Right forelimb (tissue), 1 donor: ENCODE results near the gene FRY.

Experiments
- DNase-seq: peaks from one replicate; pipeline ENCODE4 v3.0.0-alpha.2; 2018

FRY gene

DNA sequence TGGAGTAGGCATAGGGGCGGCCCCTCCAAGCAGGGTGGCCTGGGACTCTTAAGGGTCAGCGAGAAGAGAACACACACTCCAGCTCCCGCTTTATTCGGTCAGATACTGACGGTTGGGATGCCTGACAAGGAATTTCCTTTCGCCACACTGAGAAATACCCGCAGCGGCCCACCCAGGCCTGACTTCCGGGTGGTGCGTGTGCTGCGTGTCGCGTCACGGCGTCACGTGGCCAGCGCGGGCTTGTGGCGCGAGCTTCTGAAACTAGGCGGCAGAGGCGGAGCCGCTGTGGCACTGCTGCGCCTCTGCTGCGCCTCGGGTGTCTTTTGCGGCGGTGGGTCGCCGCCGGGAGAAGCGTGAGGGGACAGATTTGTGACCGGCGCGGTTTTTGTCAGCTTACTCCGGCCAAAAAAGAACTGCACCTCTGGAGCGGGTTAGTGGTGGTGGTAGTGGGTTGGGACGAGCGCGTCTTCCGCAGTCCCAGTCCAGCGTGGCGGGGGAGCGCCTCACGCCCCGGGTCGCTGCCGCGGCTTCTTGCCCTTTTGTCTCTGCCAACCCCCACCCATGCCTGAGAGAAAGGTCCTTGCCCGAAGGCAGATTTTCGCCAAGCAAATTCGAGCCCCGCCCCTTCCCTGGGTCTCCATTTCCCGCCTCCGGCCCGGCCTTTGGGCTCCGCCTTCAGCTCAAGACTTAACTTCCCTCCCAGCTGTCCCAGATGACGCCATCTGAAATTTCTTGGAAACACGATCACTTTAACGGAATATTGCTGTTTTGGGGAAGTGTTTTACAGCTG lies 283.9 kb downstream of the FRY start, which contains the start of the genes BRCA2 and ZAR1L:
TSS of gene BRCA2 (plus strand) at position 271 of the 790 bp plus-strand sequence. CDS start 953 bp downstream, outside the sequence.
TSS of gene ZAR1L (minus strand) at position 126 of the 790 bp plus-strand sequence. CDS start 3,438 bp downstream, outside the sequence.
- DNase-seq, result peak; percentile 93

DNA sequence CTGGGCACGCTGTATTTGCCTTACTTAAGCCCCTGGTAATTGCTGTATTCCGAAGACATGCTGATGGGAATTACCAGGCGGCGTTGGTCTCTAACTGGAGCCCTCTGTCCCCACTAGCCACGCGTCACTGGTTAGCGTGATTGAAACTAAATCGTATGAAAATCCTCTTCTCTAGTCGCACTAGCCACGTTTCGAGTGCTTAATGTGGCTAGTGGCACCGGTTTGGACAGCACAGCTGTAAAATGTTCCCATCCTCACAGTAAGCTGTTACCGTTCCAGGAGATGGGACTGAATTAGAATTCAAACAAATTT lies 284.4 kb downstream of the FRY start:
- DNase-seq, result no peak

DNA sequence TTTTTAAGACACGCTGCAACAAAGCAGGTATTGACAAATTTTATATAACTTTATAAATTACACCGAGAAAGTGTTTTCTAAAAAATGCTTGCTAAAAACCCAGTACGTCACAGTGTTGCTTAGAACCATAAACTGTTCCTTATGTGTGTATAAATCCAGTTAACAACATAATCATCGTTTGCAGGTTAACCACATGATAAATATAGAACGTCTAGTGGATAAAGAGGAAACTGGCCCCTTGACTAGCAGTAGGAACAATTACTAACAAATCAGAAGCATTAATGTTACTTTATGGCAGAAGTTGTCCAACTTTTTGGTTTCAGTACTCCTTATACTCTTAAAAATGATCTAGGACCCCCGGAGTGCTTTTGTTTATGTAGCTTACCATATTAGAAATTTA lies 284.9 kb downstream of the FRY start:
- DNase-seq, result no peak

DNA sequence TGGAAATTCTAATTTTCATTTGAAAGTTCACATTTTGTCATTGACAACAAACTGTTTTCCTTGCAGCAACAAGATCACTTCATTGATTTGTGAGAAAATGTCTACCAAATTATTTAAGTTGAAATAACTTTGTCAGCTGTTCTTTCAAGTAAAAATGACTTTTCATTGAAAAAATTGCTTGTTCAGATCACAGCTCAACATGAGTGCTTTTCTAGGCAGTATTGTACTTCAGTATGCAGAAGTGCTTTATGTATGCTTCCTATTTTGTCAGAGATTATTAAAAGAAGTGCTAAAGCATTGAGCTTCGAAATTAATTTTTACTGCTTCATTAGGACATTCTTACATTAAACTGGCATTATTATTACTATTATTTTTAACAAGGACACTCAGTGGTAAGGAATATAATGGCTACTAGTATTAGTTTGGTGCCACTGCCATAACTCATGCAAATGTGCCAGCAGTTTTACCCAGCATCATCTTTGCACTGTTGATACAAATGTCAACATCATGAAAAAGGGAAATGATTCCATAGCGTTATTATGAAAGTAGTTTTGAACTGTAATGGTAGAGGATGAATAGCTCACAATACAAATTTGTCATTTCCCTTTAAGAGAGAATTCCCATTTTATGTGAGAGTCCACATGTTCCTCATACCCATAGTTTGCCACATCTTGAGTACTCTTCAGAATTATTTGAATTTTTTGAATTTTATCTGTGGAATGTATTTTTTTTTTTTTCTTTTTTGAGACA lies 286.3 kb downstream of the FRY start:
- no peak for DNase-seq

DNA sequence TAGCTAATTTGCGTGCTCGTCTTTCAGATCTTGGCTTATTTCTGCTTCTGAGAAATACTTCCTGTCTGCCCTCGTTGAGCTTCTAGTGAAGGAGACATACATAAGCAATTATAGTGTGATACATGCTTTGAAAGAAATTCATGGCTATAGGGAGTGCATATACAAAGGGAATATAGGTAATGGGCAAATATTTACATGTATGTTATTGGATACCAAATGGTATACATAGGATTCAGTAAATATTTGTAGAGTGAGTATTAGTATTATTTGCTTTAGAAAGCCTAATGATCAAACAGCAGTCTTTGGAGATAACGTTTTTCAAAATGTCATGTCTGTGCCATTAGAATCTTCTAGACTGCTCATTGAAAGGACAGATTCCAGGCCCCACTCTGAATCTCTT lies 289.0 kb downstream of the FRY start:
- DNase-seq, result no peak

DNA sequence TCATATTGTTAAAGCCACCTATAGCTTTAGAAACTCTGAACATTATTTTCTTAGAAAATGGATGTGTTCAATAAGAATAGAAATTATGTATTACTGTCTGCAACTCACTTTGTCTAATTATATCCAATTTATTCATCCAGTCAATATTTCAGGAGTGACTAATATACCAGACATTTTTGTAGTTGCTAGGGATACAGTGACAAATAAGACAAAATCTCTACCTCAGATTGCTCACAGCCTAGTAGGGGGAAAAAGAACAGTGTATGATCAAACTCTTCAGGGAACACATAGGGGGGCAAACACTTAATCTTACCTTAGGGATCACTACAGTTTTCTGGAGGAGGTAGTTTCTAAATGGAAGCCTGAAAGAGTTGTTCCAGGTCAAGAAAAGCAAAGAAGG lies 292.3 kb downstream of the FRY start:
- DNase-seq, result no peak

DNA sequence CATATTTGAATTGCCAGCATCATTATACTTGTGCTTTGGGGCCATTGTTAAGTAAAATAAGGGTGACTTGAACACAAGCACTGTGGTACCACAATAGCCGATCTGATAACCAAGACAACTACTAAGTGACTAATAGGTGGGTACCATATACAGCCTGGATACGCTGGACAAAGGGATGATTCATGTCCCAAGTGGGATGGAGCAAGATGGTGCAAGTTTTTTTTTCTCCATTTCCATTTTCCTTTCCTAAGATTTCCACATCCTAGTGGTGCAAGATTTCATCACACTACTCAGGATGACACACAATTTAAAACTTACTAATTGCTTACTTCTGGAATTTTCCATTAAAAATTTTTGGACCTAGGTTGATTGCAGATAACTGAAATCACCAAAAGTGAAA lies 298.9 kb downstream of the FRY start:
- DNase-seq, result no peak

DNA sequence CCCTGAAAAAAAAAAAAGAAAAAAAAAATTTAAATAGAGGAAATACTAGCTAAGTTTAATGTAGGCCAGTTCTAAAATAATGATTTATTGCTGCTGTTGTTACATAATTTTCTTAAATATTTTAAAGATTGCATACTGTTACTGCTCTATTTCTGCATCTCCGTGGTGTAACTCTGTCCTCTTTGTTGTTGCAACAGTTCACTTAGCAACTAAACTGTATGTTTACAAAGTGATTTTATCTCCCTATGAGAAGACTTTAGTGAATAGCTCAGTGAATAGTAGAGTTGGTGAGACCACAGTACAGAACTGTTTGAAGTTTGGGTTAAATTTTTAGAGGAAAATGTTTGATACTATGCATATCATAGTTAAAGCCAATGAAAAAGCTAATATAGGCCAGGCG lies 303.1 kb downstream of the FRY start:
- DNase-seq, result no peak

DNA sequence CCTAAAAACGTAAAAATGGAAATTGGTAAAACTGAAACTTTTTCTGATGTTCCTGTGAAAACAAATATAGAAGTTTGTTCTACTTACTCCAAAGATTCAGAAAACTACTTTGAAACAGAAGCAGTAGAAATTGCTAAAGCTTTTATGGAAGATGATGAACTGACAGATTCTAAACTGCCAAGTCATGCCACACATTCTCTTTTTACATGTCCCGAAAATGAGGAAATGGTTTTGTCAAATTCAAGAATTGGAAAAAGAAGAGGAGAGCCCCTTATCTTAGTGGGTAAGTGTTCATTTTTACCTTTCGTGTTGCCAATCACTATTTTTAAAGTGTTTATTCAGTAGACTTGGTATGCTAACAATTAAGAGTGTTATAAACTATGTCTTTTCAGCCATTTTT lies 309.3 kb downstream of the FRY start:
- DNase-seq, result no peak

DNA sequence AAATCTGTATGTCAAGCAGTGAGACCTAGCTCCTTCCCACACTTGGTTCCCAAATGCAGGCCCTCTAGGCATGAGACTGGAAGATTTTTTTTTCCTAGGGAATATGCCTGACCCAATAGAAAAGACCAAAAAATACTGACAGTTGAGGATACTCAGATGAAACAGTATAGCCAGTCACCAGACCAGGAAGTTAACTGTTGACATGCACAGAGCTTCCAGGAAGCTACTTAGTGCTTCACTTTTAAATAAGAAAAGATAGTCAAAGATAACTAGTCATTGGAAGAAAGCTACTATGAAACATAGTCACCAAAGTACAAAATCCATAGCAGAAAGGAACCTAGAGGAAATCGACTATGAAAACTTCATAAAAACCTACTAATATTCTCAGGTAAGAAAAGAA lies 316.1 kb downstream of the FRY start:
- DNase-seq, result no peak
